CD4-positive, alpha-beta T cell treated with Interferon gamma for 1 hour (primary cell): ENCODE results near the gene MRPL37.
A peak's percentile ranks its signal among the peaks of the same experiment; 100 is the strongest.
"Not testable (repeated sequence)": the region's sequence is repeated elsewhere in the genome, so short reads cannot be mapped to it uniquely, and the experiment has no call there.

Experiments
- DNase-seq: peaks from one replicate; pipeline ENCODE4 v3.0.0-alpha.2; 2020

Gene MRPL37

DNA sequence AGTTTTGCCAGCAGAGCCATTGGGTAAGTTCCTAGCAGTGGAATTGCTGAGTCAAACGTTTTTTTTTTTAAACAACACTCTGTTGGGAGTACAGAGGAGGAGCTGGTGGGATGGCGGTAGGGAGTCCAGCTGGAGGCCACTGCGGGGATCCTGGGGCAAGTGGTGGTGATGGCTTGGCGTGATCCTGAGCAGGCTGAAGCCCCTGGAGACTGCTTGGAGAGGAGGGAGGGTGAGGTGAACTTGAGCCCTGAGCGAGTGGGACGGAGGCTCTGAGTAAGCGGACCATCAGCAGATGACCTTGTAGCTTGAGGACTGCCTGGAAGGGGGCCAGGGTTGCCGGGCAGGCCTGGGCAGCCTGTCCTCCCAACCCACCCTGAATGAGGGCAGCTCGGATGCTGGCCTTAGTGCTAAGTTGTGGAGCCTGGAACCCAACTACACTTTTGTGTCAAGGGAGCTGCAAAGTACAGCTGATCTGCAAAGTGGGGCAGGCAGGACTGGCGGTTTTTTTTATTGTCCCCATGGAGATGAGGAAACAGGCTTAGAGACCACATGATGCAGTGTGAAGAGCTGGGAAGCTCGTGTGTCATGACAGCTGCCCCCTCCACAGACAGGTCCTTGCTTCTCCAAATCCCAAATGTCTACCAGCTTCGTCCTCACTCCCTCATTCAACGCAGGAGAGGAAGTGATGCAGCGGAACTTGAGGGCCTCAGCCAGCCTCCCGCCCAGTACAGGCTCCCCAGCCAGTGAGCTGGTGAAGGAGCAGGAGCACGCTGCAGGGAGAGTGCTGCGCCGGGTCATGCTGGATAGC is 20.2 kb downstream of the MRPL37 start:
- DNase-seq: peak; percentile 21

GRCh38 chr1:54221113-54221834 is 21.3 kb downstream of the MRPL37 start:
- DNase-seq: no peak

- DNase-seq: no peak
Measured at GRCh38 chr1:54221867-54222484, 22.0 kb downstream of the MRPL37 start.

- no peak for DNase-seq
Measured at GRCh38 chr1:54222711-54223110, 22.7 kb downstream of the MRPL37 start.

GRCh38 chr1:54223441-54224202 is 23.7 kb downstream of the MRPL37 start:
- no peak for DNase-seq

DNA sequence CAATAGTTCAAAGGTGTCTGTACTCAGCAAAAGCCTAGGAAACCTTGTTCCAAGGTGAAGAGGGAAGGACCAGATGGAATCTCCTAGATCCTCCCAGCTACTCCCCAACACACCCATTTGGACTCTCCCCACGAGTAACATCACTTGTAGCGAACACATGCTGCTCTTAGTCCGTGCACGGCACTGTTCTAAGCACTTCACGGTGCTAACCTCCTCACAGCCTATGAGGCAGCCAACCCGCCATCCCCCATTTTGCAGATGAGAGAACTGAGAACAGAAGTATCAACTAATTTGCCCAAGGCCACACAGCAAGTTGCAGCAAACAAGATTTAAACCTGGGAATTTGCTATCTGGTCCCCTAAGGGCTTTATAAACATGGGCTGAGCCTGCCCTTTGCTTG is 24.3 kb downstream of the MRPL37 start:
- DNase-seq: no peak

DNA sequence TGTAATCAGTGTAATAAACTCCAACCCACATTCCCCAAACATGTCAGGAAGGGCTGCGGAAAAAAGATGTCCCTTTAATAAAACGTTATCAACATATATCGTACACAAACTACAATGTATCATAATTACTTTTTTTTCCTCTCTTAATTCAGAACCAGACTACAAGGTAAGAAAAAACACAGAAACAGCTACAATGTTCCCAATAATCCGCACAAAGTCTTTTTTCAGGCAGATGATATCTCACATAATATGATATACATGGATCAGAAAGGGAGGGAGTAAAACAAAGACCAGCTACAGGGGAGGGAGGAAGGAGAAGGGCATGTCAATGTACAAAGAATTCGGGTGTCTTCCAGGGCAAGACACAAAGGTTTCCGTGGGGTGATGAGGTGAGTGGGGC is 25.4 kb downstream of the MRPL37 start:
- DNase-seq: no peak

- no peak for DNase-seq
Measured at GRCh38 chr1:54225986-54226559, 26.1 kb downstream of the MRPL37 start.

DNA sequence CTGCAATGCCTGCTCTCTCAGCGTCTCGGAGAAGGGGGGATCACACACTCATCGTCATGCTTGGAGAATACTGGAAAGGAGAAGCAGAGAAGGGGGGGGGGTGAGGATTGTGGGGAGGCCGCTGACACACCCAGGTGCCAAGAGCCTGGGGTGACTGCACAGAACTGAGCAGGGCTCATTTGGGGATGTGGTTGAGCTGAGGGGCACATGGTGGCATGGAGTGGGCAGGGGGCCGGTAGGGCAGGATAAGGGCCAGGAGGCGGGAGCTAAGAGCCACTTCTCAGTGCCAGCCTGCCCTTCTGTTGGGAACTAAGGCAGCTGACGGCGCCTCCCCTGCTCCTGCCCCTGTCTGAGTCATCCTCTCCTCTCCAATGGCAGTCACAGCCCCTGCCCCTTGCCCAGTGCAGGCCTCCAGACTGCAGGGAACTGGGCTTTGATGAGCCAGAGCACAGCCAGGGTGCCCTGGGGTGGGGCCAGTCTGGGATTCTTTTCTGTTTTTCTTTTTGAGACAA is 27.2 kb downstream of the MRPL37 start:
- DNase-seq: peak; percentile 48

DNA sequence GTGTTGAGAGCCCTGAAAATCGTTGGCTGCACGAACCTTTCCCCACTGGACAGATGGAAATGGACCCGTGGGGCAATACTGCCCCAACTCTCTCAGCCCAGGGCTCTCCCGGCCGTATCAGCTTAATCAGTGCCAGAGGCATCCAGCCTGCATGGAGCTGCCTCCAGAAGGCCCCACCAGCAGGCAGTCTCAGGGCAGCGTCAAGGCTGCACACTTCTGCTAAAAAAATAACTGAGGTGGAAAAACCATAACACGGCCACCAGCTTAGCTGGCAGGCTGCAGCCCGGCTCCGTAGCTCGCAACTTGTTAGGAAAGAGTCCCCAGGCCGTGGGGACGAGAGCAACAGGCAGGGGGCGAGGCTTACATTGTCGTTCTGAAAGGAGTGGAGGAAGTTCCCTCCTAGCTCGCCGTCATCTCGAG is 27.9 kb downstream of the MRPL37 start:
- DNase-seq: no peak

GRCh38 chr1:54228638-54229079 is 28.7 kb downstream of the MRPL37 start:
- DNase-seq: no peak

DNA sequence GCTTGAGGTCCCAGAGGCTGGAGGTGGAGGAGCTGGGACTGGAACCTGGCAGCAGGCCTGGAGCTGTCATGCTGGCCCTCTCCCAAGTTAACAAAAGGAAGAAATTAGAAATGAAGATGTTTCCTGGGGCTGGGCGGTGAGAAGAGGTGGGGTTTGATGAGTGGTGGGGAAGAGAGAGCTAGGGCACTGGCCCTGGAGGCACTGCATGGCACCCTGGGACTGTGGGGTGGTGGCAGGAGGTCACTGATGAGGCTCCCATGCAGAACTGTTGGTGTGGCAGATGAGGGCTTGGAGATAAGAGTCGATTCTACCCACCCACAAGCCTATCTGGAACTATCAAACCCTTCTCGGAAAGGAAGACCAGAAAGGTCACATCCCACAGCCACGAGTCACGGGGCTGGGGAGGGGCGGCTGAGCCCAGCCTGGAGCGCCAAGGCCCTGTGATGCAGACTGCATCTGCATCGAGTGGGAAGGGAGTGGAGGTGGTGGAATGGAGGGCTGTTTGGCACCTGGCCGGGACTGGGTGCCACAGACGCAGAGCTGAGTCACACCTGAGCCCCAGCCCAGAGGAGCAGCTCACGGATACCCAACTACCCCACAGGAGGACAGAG is 29.4 kb downstream of the MRPL37 start:
- no peak for DNase-seq

DNA sequence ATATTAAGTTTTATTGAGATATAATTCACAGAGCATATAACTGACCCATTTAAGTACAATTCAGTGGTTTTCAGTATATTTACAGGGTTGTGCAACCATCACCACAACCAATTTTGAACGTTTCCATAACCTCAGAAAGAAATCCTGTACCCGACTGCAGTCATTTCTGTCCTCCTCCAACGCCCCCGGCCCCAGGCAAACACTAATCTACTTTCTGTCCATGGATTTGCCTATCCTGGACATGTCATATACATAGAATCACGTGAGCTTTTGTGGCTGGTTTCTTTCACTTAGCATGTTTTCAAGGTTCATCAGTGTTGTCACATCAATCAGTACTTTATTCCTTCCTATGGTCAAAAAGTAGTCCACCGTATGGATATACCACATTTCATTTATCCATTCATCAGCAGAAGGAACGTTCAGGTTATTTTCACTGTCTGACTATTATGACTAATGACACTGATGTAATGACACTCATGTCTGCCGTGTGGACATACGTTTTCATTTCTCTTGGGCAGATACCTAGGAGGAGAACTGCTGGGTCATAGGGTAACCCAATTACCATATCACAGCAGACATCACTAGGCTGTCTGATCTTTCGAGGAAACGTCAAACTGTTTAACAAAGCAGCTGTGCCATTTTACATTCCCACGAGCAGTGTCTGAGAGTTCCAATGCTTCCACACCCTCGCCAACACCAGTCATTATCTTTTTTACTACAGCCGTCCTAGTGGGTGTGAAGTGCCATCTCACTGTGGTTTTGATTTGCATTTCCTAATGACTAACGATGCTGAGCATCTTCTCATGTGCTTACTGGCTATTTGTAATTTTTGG is 30.8 kb downstream of the MRPL37 start:
- no peak for DNase-seq

DNA sequence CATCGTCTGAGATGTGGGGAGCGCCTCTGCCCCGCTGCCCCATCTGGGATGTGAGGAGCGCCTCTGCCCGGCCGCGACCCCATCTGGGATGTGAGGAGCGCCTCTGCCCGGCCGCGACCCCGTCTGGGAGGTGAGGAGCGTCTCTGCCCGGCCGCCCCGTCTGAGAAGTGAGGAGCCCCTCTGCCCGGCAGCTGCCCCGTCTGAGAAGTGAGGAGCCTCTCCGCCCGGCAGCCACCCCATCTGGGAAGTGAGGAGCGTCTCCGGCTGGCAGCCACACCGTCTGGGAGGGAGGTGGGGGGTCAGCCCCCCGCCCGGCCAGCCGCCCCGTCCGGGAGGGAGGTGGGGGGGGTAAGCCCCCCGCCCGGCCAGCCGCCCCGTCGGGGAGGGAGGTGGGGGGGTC is 33.2 kb downstream of the MRPL37 start:
- not testable (repeated sequence) for DNase-seq

GRCh38 chr1:54234284-54234683 is 34.3 kb downstream of the MRPL37 start:
- DNase-seq: no peak

DNA sequence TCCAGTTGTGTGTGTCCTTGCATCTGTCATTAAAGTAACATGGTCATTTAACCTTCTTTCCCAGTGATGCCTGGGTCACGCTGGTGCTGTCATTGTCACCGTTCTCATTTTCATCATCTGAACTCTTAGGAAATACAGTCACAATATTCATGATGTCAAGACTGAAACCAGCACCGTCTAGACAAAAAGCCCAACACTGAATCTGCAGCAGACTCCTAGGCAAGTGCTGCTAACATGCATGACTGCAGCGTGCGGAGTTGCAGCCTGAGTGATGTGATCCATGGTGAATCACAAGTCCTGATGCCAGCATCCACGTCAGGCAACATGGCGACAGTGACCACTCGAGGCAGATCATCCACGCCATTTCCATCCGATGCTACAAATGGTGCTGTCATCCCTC is 37.6 kb downstream of the MRPL37 start:
- DNase-seq: no peak

GRCh38 chr1:54238353-54239034 is 38.5 kb downstream of the MRPL37 start:
- DNase-seq: peak; percentile 39

GRCh38 chr1:54239035-54239383 is 39.0 kb downstream of the MRPL37 start:
- DNase-seq: no peak

- no peak for DNase-seq
Measured at GRCh38 chr1:54239631-54240031, 39.7 kb downstream of the MRPL37 start.

DNA sequence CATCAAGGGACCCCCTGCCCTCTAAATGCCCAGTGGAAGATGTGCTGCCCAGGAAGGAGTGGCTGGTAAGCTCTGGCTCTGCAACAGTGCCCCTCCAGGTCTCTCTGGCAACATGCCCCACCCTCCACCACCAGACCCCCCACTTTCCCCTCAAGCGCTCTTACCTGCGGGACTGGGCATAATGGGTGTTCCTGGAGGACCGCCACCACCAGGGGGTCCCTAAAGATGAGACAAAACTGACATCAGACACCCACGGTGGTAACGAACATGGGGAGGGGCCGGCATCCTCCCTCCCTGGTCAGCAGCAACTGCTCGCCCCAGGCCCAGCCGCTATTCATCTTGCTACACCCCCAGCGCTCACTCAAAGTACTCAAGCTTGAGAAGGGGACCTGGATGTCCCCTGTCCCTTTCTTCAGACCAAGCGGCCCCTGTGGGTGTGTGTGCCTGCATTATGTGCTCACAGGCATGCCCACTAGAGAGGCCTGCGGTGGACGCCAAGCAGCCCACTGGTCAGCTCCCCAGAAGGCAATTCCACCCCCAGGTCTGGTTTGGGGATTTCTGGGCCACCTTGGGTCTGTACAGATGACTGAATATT is 40.9 kb downstream of the MRPL37 start:
- DNase-seq: no peak
